ENCODE results near the gene MIS12. TPM values are rescaled to one million over a fixed set of nuclear protein-coding genes. Genes with fewer than 3 reads are reported as not detected.

The MIS12 gene
- total and polyA plus RNA-seq, 2 donors = 31.2 to 46.5 TPM

- no peak overlapping the region for H3K27ac ChIP-seq (ENCODE audit: low read depth in 1 of 2, low read length in 1 of 2)
- peaks cover 4 to 13% of the 10 kb centered on the region in 2 donors for H3K36me3 ChIP-seq (ENCODE audit: control insufficient read depth in 2 of 2, insufficient read depth in 2 of 2, low read length in 1 of 2)
- no peak overlapping the region for H3K4me3 ChIP-seq (ENCODE audit: low read length in 2 of 2)
- no peaks in the 10 kb centered on the region for H3K27me3 ChIP-seq (ENCODE audit: control insufficient read depth in 2 of 2, insufficient read depth in 1 of 2, low read length in 1 of 2)
- DNase-seq (ENCODE audit: low read depth in 6 of 9, low spot score in 9 of 9) = no peak
- no peaks in the 10 kb centered on the region for H3K9me3 ChIP-seq (ENCODE audit: control insufficient read depth in 2 of 2, insufficient read depth in 1 of 2, low read length in 1 of 2)
- WGBS = 92% methylated on average over 10 of the region's 10 CpGs
- peaks cover 11 to 17% of the 10 kb centered on the region in 2 donors for H3K4me1 ChIP-seq (ENCODE audit: control insufficient read depth in 2 of 2, insufficient read depth in 2 of 2, low read length in 2 of 2)
Measured at GRCh38 chr17:5464717-5465507, 21.5 kb upstream of the MIS12 start.

- Histone ChIP-seq H3K9me3 (ENCODE audit: control insufficient read depth in 2 of 2, insufficient read depth in 1 of 2, low read length in 1 of 2) (no peaks in the 10 kb centered on the region), H3K4me1 (ENCODE audit: control insufficient read depth in 2 of 2, insufficient read depth in 2 of 2, low read length in 2 of 2) (peaks cover 11 to 17% of the 10 kb centered on the region in 2 donors), H3K27ac (ENCODE audit: low read depth in 1 of 2, low read length in 1 of 2) (no peak overlapping the region), H3K36me3 (ENCODE audit: control insufficient read depth in 2 of 2, insufficient read depth in 2 of 2, low read length in 1 of 2) (peaks cover 4 to 8% of the 10 kb centered on the region in 2 donors), H3K27me3 (ENCODE audit: control insufficient read depth in 2 of 2, insufficient read depth in 1 of 2, low read length in 1 of 2) (no peaks in the 10 kb centered on the region), H3K4me3 (ENCODE audit: low read length in 2 of 2) (no peak overlapping the region)
- DNase-seq (ENCODE audit: low read depth in 6 of 9, low spot score in 9 of 9) = no peak
- WGBS = 96% methylated on average over 4 of the region's 4 CpGs
Measured at GRCh38 chr17:5466295-5466694, 20.1 kb upstream of the MIS12 start.

GRCh38 chr17:5467416-5467815 is 18.9 kb upstream of the MIS12 start:
- Histone ChIP-seq H3K27me3 (ENCODE audit: control insufficient read depth in 2 of 2, insufficient read depth in 1 of 2, low read length in 1 of 2) (no peaks in the 10 kb centered on the region), H3K4me3 (ENCODE audit: low read length in 2 of 2) (peak overlapping the region; percentile 64 to 93), H3K4me1 (ENCODE audit: control insufficient read depth in 2 of 2, insufficient read depth in 2 of 2, low read length in 2 of 2) (peaks cover 11 to 17% of the 10 kb centered on the region in 2 donors), H3K9me3 (ENCODE audit: control insufficient read depth in 2 of 2, insufficient read depth in 1 of 2, low read length in 1 of 2) (no peaks in the 10 kb centered on the region), H3K27ac (ENCODE audit: low read depth in 1 of 2, low read length in 1 of 2) (no peak overlapping the region), H3K36me3 (ENCODE audit: control insufficient read depth in 2 of 2, insufficient read depth in 2 of 2, low read length in 1 of 2) (peaks cover 0 to 5% of the 10 kb centered on the region in 2 donors)
- 32% methylated on average over 8 of the region's 8 CpGs for WGBS
- no peak for DNase-seq (ENCODE audit: low read depth in 6 of 9, low spot score in 9 of 9)

- Histone ChIP-seq H3K9me3 (ENCODE audit: control insufficient read depth in 2 of 2, insufficient read depth in 1 of 2, low read length in 1 of 2) (no peaks in the 10 kb centered on the region), H3K27ac (ENCODE audit: low read depth in 1 of 2, low read length in 1 of 2) (no peak overlapping the region), H3K36me3 (ENCODE audit: control insufficient read depth in 2 of 2, insufficient read depth in 2 of 2, low read length in 1 of 2) (peaks cover 2 to 7% of the 10 kb centered on the region in 2 donors), H3K4me3 (ENCODE audit: low read length in 2 of 2) (peak overlapping the region; percentile 64 to 93), H3K27me3 (ENCODE audit: control insufficient read depth in 2 of 2, insufficient read depth in 1 of 2, low read length in 1 of 2) (no peaks in the 10 kb centered on the region), H3K4me1 (ENCODE audit: control insufficient read depth in 2 of 2, insufficient read depth in 2 of 2, low read length in 2 of 2) (peaks cover 11 to 17% of the 10 kb centered on the region in 2 donors)
- peak in 4 of 9 donors; percentile 5 to 32 (median 8) for DNase-seq (ENCODE audit: low read depth in 6 of 9, low spot score in 9 of 9)
- under 1% methylated on average over 17 of the region's 17 CpGs for WGBS
Measured at GRCh38 chr17:5468075-5468473, 18.3 kb upstream of the MIS12 start.

- WGBS = 99% methylated on average over 3 of the region's 3 CpGs
- peaks cover 20 to 30% of the 10 kb centered on the region in 2 donors for H3K36me3 ChIP-seq (ENCODE audit: control insufficient read depth in 2 of 2, insufficient read depth in 2 of 2, low read length in 1 of 2)
- DNase-seq (ENCODE audit: low read depth in 6 of 9, low spot score in 9 of 9) = no peak
- no peak overlapping the region for H3K27ac ChIP-seq (ENCODE audit: low read depth in 1 of 2, low read length in 1 of 2)
- no peaks in the 10 kb centered on the region for H3K27me3 ChIP-seq (ENCODE audit: control insufficient read depth in 2 of 2, insufficient read depth in 1 of 2, low read length in 1 of 2)
- H3K4me1 ChIP-seq (ENCODE audit: control insufficient read depth in 2 of 2, insufficient read depth in 2 of 2, low read length in 2 of 2) = peaks cover 6 to 7% of the 10 kb centered on the region in 2 donors
- H3K4me3 ChIP-seq (ENCODE audit: low read length in 2 of 2) = no peak overlapping the region
- H3K9me3 ChIP-seq (ENCODE audit: control insufficient read depth in 2 of 2, insufficient read depth in 1 of 2, low read length in 1 of 2) = no peaks in the 10 kb centered on the region
Measured at GRCh38 chr17:5472511-5472910, 13.9 kb upstream of the MIS12 start.

- no peaks in the 10 kb centered on the region for H3K9me3 ChIP-seq (ENCODE audit: control insufficient read depth in 2 of 2, insufficient read depth in 1 of 2, low read length in 1 of 2)
- no peak overlapping the region for H3K27ac ChIP-seq (ENCODE audit: low read depth in 1 of 2, low read length in 1 of 2)
- H3K36me3 ChIP-seq (ENCODE audit: control insufficient read depth in 2 of 2, insufficient read depth in 2 of 2, low read length in 1 of 2) = peaks cover 31 to 43% of the 10 kb centered on the region in 2 donors
- DNase-seq (ENCODE audit: low read depth in 6 of 9, low spot score in 9 of 9) = no peak
- over 99% methylated on average over 2 of the region's 2 CpGs for WGBS
- no peaks in the 10 kb centered on the region for H3K27me3 ChIP-seq (ENCODE audit: control insufficient read depth in 2 of 2, insufficient read depth in 1 of 2, low read length in 1 of 2)
- no peak overlapping the region for H3K4me3 ChIP-seq (ENCODE audit: low read length in 2 of 2)
- H3K4me1 ChIP-seq (ENCODE audit: control insufficient read depth in 2 of 2, insufficient read depth in 2 of 2, low read length in 2 of 2) = no peaks in the 10 kb centered on the region
Measured at GRCh38 chr17:5473906-5474305, 12.5 kb upstream of the MIS12 start.

- Histone ChIP-seq H3K9me3 (ENCODE audit: control insufficient read depth in 2 of 2, insufficient read depth in 1 of 2, low read length in 1 of 2) (no peaks in the 10 kb centered on the region), H3K27me3 (ENCODE audit: control insufficient read depth in 2 of 2, insufficient read depth in 1 of 2, low read length in 1 of 2) (no peaks in the 10 kb centered on the region), H3K36me3 (ENCODE audit: control insufficient read depth in 2 of 2, insufficient read depth in 2 of 2, low read length in 1 of 2) (peaks cover 53 to 74% of the 10 kb centered on the region in 2 donors), H3K27ac (ENCODE audit: low read depth in 1 of 2, low read length in 1 of 2) (no peak overlapping the region), H3K4me1 (ENCODE audit: control insufficient read depth in 2 of 2, insufficient read depth in 2 of 2, low read length in 2 of 2) (no peaks in the 10 kb centered on the region), H3K4me3 (ENCODE audit: low read length in 2 of 2) (no peak overlapping the region)
- WGBS = 99% methylated on average over 4 of the region's 4 CpGs
- no peak for DNase-seq (ENCODE audit: low read depth in 6 of 9, low spot score in 9 of 9)
Measured at GRCh38 chr17:5478992-5479391, 7.4 kb upstream of the MIS12 start.

- peaks cover 45 to 69% of the 10 kb centered on the region in 2 donors for H3K36me3 ChIP-seq (ENCODE audit: control insufficient read depth in 2 of 2, insufficient read depth in 2 of 2, low read length in 1 of 2)
- H3K4me1 ChIP-seq (ENCODE audit: control insufficient read depth in 2 of 2, insufficient read depth in 2 of 2, low read length in 2 of 2) = peaks cover 5 to 12% of the 10 kb centered on the region in 2 donors
- H3K27ac ChIP-seq (ENCODE audit: low read depth in 1 of 2, low read length in 1 of 2) = no peak overlapping the region
- H3K27me3 ChIP-seq (ENCODE audit: control insufficient read depth in 2 of 2, insufficient read depth in 1 of 2, low read length in 1 of 2) = no peaks in the 10 kb centered on the region
- no peaks in the 10 kb centered on the region for H3K9me3 ChIP-seq (ENCODE audit: control insufficient read depth in 2 of 2, insufficient read depth in 1 of 2, low read length in 1 of 2)
- DNase-seq (ENCODE audit: low read depth in 6 of 9, low spot score in 9 of 9) = no peak
- WGBS = 97% methylated on average over 6 of the region's 6 CpGs
- no peak overlapping the region for H3K4me3 ChIP-seq (ENCODE audit: low read length in 2 of 2)
Measured at GRCh38 chr17:5480962-5481361, 5.4 kb upstream of the MIS12 start.

- peaks cover 45 to 69% of the 10 kb centered on the region in 2 donors for H3K36me3 ChIP-seq (ENCODE audit: control insufficient read depth in 2 of 2, insufficient read depth in 2 of 2, low read length in 1 of 2)
- no peaks in the 10 kb centered on the region for H3K9me3 ChIP-seq (ENCODE audit: control insufficient read depth in 2 of 2, insufficient read depth in 1 of 2, low read length in 1 of 2)
- no peaks in the 10 kb centered on the region for H3K27me3 ChIP-seq (ENCODE audit: control insufficient read depth in 2 of 2, insufficient read depth in 1 of 2, low read length in 1 of 2)
- DNase-seq (ENCODE audit: low read depth in 6 of 9, low spot score in 9 of 9) = no peak
- no peak overlapping the region for H3K4me3 ChIP-seq (ENCODE audit: low read length in 2 of 2)
- peaks cover 5 to 12% of the 10 kb centered on the region in 2 donors for H3K4me1 ChIP-seq (ENCODE audit: control insufficient read depth in 2 of 2, insufficient read depth in 2 of 2, low read length in 2 of 2)
- no peak overlapping the region for H3K27ac ChIP-seq (ENCODE audit: low read depth in 1 of 2, low read length in 1 of 2)
- WGBS = 96% methylated on average over 4 of the region's 4 CpGs
Measured at GRCh38 chr17:5481451-5481850, 4.9 kb upstream of the MIS12 start.

All from thymus (tissue), 11 donors.